GM19238 (cell line): ENCODE data around the gene SEL1L3.

ENCODE experiments used
- DNase-seq: peaks from one replicate; pipeline ENCODE4 v3.0.0; 2011; ENCODE audit warnings: low spot score; ENCODE audit not compliant: insufficient read length

Gene SEL1L3

GRCh38 chr4:25818876-25819275, 43.9 kb downstream of the SEL1L3 start:
- DNase-seq: no peak

- DNase-seq: no peak
Measured at GRCh38 chr4:25818371-25818871, 44.4 kb downstream of the SEL1L3 start.

GRCh38 chr4:25817059-25817681, 45.6 kb downstream of the SEL1L3 start:
- no peak for DNase-seq

GRCh38 chr4:25816591-25817058, 46.2 kb downstream of the SEL1L3 start:
- DNase-seq: no peak

- no peak for DNase-seq
Measured at GRCh38 chr4:25815586-25815985, 47.2 kb downstream of the SEL1L3 start.

- no peak for DNase-seq
Measured at GRCh38 chr4:25814301-25815136, 48.3 kb downstream of the SEL1L3 start.

GRCh38 chr4:25813448-25814106, 49.2 kb downstream of the SEL1L3 start:
- no peak for DNase-seq

GRCh38 chr4:25811841-25812240, 50.9 kb downstream of the SEL1L3 start:
- DNase-seq: no peak

- no peak for DNase-seq
Measured at GRCh38 chr4:25811374-25811690, 51.5 kb downstream of the SEL1L3 start.

- DNase-seq: no peak
Measured at GRCh38 chr4:25810461-25811373, 52.1 kb downstream of the SEL1L3 start.

- DNase-seq: no peak
Measured at GRCh38 chr4:25809996-25810395, 52.8 kb downstream of the SEL1L3 start.

GRCh38 chr4:25807102-25807728, 55.6 kb downstream of the SEL1L3 start:
- no peak for DNase-seq

- no peak for DNase-seq
Measured at GRCh38 chr4:25805255-25805860, 57.4 kb downstream of the SEL1L3 start.

- no peak for DNase-seq
Measured at GRCh38 chr4:25803720-25804225, 59.0 kb downstream of the SEL1L3 start.

- DNase-seq: no peak
Measured at GRCh38 chr4:25801594-25801993, 61.2 kb downstream of the SEL1L3 start.

- no peak for DNase-seq
Measured at GRCh38 chr4:25800245-25800644, 62.5 kb downstream of the SEL1L3 start.

- DNase-seq: no peak
Measured at GRCh38 chr4:25799522-25799921, 63.3 kb downstream of the SEL1L3 start.

- no peak for DNase-seq
Measured at GRCh38 chr4:25797136-25797535, 65.7 kb downstream of the SEL1L3 start.

GRCh38 chr4:25795566-25796454, 67.0 kb downstream of the SEL1L3 start:
- DNase-seq: no peak
